PC-9 (cell line): ENCODE measurements around the gene TCIRG1.

Experiments
- EZH2 ChIP-seq: fragments of 200-600 bp; sonication (generic); IDR thresholded peaks from 2 replicates; pipeline ENCODE4 v1.8.0; 2017; ENCODE audit warnings: antibody characterized with exemption, low read depth
- TF ChIP-seq, protein P1 (sequence below): fragments of 200-600 bp; sonication (generic); conservative IDR thresholded peaks from 2 replicates; pipeline ENCODE4 v1.6.1; 2017; ENCODE audit warnings: mixed run types, antibody characterized with exemption, mild to moderate bottlenecking, moderate library complexity

DNA sequence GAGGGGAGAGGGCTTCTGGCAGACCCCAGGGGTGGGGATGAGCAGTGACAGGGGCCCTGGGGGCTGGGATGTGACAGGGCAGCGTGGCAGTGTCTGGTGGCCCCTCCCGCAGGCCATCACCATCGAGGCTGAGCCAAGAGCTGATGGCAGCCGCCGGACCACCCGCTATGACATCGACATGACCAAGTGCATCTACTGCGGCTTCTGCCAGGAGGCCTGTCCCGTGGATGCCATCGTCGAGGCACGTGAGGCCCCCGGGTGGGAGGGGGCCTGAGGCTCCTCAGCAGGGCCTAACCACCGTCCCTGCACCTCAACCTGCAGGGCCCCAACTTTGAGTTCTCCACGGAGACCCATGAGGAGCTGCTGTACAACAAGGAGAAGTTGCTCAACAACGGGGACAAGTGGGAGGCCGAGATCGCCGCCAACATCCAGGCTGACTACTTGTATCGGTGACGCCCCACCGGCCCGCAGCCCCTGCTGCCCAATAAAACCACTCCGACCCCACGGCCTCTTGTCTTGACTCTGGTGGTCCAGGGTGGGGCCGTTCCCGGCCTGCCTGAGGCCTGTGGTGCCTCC lies 2.6 kb upstream of the TCIRG1 start:
- TF ChIP-seq, protein P1, sequence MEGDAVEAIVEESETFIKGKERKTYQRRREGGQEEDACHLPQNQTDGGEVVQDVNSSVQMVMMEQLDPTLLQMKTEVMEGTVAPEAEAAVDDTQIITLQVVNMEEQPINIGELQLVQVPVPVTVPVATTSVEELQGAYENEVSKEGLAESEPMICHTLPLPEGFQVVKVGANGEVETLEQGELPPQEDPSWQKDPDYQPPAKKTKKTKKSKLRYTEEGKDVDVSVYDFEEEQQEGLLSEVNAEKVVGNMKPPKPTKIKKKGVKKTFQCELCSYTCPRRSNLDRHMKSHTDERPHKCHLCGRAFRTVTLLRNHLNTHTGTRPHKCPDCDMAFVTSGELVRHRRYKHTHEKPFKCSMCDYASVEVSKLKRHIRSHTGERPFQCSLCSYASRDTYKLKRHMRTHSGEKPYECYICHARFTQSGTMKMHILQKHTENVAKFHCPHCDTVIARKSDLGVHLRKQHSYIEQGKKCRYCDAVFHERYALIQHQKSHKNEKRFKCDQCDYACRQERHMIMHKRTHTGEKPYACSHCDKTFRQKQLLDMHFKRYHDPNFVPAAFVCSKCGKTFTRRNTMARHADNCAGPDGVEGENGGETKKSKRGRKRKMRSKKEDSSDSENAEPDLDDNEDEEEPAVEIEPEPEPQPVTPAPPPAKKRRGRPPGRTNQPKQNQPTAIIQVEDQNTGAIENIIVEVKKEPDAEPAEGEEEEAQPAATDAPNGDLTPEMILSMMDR = no peak
- TF ChIP-seq EZH2 = no peak
